Dendritic cell treated with granulocyte-macrophage colony-stimulating factor and Interleukin-4, amounts not matched to agents 40 ng/mL and 50 ng/mL, for 4 days (primary cell): ENCODE measurements around the gene SNN.

Experiments used
- H3K27ac Mint-ChIP-seq: one replicate; pipeline ENCODE4 v1.8.0; 2022; ENCODE audit warnings: mild to moderate bottlenecking, mixed read lengths
- H3K27me3 Mint-ChIP-seq: one replicate; pipeline ENCODE4 v1.8.0; 2022; ENCODE audit warnings: mild to moderate bottlenecking, mixed read lengths
- H3K36me3 Mint-ChIP-seq: one replicate; pipeline ENCODE4 v1.8.0; 2022; ENCODE audit warnings: low read depth, mixed read lengths
- H3K4me1 Mint-ChIP-seq: one replicate; pipeline ENCODE4 v1.8.0; 2022; ENCODE audit warnings: low read depth, mixed read lengths
- H3K4me3 Mint-ChIP-seq: one replicate; pipeline ENCODE4 v1.8.0; 2022; ENCODE audit warnings: mild to moderate bottlenecking, moderate library complexity, mixed read lengths
- H3K9me3 Mint-ChIP-seq: one replicate; pipeline ENCODE4 v1.8.0; 2022; ENCODE audit warnings: mixed read lengths
- intact Hi-C: fragments of 100-400 bp; cut with micrococcal nuclease; formaldehyde crosslinking; loops from one replicate; pipeline ENCODE4 v1.15.0; 2022

Gene SNN

GRCh38 chr16:11719762-11720161, 51.5 kb downstream of the SNN start:
- Mint-ChIP-seq H3K4me3 (no peak overlapping the region), H3K27me3 (no peaks in the 10 kb centered on the region), H3K9me3 (no peaks in the 10 kb centered on the region), H3K4me1 (peaks cover 11% of the 10 kb centered on the region), H3K36me3 (peaks cover 89% of the 10 kb centered on the region), H3K27ac (no peak overlapping the region)
- intact Hi-C loops: loop anchor here (5.0 kb wide), 1 partner anchor 757 kb away; no protein-coding TSS in a partner anchor

GRCh38 chr16:11721781-11722467, 53.7 kb downstream of the SNN start:
- Mint-ChIP-seq H3K4me3 (no peak overlapping the region), H3K9me3 (no peaks in the 10 kb centered on the region), H3K27me3 (no peaks in the 10 kb centered on the region), H3K36me3 (peaks cover 89% of the 10 kb centered on the region), H3K27ac (no peak overlapping the region), H3K4me1 (peaks cover 11% of the 10 kb centered on the region)
- intact Hi-C loops: loop anchor here (5.0 kb wide), 1 partner anchor 760 kb away; no protein-coding TSS in a partner anchor

- H3K4me1 Mint-ChIP-seq: peaks cover 11% of the 10 kb centered on the region
- peaks cover 89% of the 10 kb centered on the region for H3K36me3 Mint-ChIP-seq
- H3K9me3 Mint-ChIP-seq: no peaks in the 10 kb centered on the region
- no peaks in the 10 kb centered on the region for H3K27me3 Mint-ChIP-seq
- H3K27ac Mint-ChIP-seq: no peak overlapping the region
- intact Hi-C loops: loop anchor here (5.0 kb wide), 1 partner anchor 760 kb away; no protein-coding TSS in a partner anchor
- no peak overlapping the region for H3K4me3 Mint-ChIP-seq
These were observed 54.2 kb downstream of the SNN start for GRCh38 chr16:11722468-11722808.

- H3K27ac Mint-ChIP-seq: no peak overlapping the region
- H3K4me1 Mint-ChIP-seq: peaks cover 22% of the 10 kb centered on the region
- intact Hi-C loops: no loop called here
- H3K27me3 Mint-ChIP-seq: no peaks in the 10 kb centered on the region
- H3K9me3 Mint-ChIP-seq: no peaks in the 10 kb centered on the region
- H3K36me3 Mint-ChIP-seq: peaks cover 100% of the 10 kb centered on the region
- H3K4me3 Mint-ChIP-seq: no peak overlapping the region
These were observed 57.2 kb downstream of the SNN start for GRCh38 chr16:11725457-11725856.

DNA sequence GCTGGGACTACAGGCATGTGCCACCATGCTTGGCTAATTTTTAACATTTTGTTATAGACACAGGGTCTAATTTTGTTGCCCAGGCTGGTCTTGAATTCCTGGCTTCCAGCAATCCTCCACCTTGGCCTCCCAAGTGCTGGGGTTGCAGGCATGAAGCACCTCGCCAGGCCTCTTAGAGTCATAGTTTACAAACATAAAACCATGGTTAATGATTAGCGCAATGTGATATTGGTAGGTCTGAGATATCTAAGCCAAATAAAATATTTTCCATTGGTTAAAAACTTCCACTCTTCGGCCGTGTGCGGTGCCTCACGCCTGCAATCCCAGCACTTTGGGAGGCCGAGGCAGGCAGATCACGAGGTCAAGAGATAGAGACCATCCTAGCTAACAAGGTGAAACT, 57.8 kb downstream of the SNN start:
- H3K27me3 Mint-ChIP-seq: no peaks in the 10 kb centered on the region
- H3K4me3 Mint-ChIP-seq: no peak overlapping the region
- peaks cover 22% of the 10 kb centered on the region for H3K4me1 Mint-ChIP-seq
- H3K27ac Mint-ChIP-seq: no peak overlapping the region
- H3K36me3 Mint-ChIP-seq: peaks cover 100% of the 10 kb centered on the region
- H3K9me3 Mint-ChIP-seq: no peaks in the 10 kb centered on the region
- intact Hi-C loops: no loop called here

DNA sequence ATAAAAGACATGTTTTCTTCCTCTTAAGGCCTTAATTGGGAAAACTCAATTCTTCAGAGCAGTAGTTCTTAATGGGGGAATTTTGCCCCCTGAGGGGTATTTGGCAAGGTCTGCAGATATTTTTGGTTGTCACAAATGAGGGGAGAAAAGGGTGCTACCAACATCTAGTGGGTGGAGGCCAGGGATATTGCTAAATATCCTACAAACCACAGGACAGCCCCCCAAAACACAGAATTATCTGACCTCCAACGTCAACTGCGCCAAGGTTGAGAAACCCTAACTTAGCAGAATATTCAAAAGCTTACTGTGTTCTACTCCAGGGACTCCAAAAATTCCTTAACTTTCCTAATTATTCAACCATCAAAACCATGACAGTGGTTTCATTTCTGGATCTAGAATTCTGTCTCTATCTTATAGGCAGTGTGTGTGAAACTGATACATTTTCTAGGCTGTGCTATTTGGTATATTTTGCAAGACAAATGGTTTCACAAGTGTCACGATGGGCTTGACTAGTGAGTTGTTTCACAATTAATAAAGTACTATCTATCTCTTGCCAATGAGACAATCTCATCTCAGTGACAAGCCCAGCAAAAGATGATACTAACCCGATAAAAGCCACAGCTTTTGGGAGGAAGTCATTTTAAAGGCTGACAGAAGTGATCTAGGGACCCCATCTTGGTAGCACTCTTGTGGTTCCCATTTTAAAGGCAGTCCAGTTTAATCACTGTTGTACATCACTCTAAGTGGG, 59.7 kb downstream of the SNN start:
- H3K36me3 Mint-ChIP-seq: peaks cover 100% of the 10 kb centered on the region
- peaks cover 23% of the 10 kb centered on the region for H3K4me1 Mint-ChIP-seq
- no peaks in the 10 kb centered on the region for H3K9me3 Mint-ChIP-seq
- intact Hi-C loops: no loop called here
- H3K27ac Mint-ChIP-seq: no peak overlapping the region
- no peaks in the 10 kb centered on the region for H3K27me3 Mint-ChIP-seq
- H3K4me3 Mint-ChIP-seq: no peak overlapping the region
